HG02623 (cell line): ENCODE data around the gene FAM13A.
A peak's percentile ranks its signal among the peaks of the same experiment; 100 is the strongest.
"Not testable (repeated sequence)": the region's sequence is repeated elsewhere in the genome, so short reads cannot be mapped to it uniquely, and the experiment has no call there.

ENCODE experiments used
- ATAC-seq: cut with Tn5 transposase; IDR thresholded peaks from one replicate; pipeline ENCODE4 v1.9.1; 2021; ENCODE audit warnings: moderate library complexity; ENCODE audit not compliant: unreplicated experiment

FAM13A gene

DNA sequence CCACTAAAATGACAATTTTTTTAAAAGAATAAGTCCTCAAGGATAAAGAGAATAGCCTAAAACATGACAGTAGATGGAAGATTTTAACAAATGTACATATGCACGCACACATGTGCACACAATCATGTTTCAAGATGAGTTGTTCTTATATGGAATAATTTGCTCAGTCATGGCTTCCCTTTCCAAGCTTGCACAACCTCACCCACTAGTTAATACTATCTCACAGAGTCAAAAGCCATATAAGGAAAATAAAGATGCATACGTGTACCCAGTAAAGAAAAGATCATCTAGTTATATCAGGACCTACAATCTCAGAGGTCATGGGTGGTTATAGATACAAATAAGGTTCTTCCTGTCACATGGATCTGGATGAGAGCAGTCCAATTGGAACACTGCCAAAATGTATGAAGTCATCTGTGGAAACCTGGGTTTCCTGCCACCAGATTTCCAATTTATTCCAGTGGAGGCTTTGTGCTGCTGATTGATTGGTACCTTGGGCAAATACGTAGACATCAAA is 56.1 kb downstream of the FAM13A start:
- ATAC-seq, result no peak

DNA sequence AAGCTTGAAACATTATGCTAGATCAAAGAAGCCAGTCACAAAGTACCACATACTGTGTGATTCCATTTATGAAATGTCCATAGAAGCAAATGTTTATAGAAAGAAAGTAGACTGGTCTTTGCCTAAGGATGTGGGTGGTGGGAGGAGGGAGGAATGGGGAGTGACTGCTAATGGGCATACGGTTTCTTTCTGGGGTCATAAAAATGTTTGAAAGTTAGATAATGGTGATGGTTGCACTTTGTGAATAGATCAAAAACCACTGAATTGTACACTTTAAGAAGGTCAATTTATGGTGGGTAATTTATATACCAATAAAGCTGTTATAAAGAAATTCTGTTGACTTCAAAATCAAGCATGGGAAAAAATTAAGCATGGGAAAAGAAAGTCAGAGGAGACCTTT is 56.6 kb downstream of the FAM13A start:
- ATAC-seq, result no peak

DNA sequence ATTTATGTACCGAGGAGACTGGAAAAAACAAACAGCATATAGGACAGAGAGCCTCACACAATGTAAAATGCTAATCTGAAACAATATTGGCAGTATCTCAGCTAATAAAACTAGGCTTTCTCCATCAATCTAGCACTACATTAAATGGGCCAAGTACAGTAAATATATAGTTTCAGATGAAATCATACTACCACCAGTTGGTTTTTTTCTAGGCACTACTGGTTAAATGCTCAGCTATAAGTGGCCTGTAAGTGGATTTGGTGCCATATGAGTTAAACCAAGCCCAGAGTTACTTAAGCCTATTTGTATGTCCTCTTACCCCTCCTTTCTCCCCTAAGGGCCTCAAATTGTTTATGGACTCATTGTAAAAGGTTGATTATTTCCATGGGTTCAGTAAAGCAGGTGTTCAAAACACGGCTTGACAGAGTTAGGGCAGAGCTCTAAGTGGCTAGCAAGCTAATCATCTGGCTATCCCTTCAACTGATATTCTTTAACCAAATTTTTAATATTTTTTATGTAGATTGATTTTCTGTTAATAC is 57.5 kb downstream of the FAM13A start:
- ATAC-seq, result no peak

DNA sequence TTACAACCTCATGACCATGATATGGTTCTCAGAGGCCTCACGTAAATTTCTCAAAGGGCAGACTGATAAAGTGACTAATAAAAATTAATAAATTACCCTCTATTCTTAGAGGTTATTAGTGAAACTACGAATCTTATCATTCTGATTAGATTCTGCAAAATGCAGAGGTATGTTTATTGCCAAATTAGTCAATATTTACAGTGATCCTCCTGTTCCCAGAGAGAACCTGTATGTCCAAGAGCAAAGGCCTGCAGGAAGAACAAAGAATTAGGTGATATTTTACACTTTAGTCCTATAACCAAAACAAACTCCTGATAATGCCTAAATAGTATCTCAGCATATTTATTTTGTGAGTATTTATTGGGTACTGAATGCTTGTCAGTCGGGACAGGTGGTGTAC is 58.1 kb downstream of the FAM13A start:
- no peak for ATAC-seq

DNA sequence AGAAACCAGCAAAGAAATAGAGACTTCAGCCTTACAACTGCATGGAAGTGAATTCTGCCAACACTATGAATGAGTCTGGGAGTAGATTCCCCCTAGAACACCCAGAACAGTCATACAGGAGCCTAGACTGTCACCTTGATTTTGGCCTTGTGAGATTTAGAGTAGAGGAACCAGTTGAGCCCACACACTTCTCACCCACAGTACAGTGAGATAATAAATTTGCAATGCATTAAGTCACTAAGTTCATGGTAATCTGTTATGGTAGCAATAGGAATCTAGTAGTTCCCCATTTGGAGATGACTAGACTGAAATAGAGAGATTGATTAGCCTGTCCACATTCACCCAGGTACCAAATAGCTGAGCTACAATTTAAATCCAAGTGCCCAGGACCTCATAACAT is 59.0 kb downstream of the FAM13A start:
- ATAC-seq, result no peak

DNA sequence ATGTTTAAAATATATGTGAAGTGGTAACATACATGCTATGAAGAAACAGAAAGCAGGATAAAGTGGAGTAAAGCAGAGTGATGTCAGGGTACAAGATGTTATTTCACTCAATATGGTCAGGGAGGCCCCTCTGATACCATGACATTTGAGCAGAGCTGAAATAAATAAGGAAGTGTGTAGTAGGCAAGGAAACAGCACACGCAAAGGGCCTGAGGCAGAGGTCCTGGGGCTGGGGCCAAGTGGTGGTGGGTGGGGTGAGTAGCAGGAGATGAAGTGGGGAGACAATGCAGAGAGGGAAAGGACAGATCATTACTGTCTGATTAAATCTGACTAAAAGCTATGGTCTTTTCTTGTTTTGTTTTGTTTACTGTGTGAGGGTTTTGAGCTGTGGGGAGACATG is 61.1 kb downstream of the FAM13A start:
- no peak for ATAC-seq

DNA sequence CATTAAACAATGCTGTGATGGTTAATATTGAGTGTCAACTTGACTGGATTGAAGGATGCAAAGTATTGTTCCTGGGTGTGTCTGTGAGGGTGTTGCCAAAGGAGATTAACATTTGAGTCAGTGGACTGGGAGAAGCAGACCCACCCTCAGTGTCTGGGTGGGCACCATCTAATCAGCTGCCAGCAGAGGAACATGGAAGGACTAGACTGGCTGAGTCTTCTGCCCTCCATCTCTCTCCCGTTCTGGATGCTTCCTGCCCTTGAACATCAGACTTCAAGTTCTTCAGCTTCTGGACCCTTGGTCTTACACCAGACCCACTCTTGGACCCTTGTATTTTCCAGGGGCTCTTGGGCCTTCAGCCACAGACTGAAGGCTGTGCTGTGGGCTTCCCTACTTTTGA is 61.7 kb downstream of the FAM13A start:
- not testable (repeated sequence) for ATAC-seq

DNA sequence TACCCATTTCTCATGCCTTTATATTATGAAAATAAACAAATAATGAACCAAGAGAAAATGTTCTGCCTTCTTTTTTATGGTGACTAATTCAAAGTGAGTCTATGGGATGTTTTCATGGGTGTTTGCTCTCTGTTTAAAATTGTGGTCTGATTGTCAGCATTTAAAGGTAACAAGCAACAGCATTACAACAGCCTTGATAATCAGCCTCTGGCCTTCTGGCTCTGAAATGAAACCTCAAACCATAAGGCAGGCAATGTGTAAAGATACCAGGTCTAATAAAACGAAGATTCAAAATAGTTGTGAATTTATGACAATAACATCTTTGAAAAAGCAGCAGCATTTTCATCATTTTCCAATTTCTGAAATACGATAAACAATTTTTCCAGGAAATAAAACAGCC is 63.7 kb downstream of the FAM13A start:
- ATAC-seq, result no peak

DNA sequence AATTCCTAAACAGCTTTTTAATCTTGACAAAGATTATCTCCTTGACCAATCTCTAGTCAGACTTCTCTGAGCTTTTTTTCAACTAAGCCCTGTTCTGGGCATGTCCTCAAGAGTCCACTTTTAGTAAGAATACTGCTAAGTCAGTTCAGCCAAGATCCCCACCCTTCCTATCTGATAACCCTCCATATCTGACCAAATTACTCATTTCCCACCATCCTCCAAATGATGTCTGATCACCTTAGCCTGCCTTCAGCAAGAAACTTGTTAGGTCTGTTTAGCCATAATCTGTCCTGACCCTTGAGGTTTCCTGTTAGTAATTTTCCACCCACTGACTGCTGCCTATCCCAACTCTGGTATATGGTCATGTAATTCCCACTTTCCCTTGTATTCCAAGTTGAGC is 65.2 kb downstream of the FAM13A start:
- no peak for ATAC-seq

DNA sequence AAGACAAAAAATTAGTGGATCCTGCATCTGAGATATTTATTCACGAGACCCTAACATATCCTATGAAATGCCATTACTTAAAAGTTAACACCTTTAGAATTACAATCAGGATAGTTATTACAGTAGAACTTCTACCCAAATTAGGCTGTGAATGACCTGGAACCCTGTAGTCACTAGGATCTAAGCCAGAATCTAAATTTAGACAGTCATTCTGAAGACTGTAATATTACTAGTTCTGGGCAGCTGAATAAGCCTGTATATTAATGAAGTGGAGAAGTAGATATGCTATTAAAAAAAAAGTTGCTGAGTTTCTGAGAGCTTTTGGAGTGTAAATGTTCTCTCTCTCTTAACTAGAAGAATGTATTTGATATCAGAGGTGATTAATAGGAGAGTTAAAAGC is 67.0 kb downstream of the FAM13A start:
- ATAC-seq, result no peak

DNA sequence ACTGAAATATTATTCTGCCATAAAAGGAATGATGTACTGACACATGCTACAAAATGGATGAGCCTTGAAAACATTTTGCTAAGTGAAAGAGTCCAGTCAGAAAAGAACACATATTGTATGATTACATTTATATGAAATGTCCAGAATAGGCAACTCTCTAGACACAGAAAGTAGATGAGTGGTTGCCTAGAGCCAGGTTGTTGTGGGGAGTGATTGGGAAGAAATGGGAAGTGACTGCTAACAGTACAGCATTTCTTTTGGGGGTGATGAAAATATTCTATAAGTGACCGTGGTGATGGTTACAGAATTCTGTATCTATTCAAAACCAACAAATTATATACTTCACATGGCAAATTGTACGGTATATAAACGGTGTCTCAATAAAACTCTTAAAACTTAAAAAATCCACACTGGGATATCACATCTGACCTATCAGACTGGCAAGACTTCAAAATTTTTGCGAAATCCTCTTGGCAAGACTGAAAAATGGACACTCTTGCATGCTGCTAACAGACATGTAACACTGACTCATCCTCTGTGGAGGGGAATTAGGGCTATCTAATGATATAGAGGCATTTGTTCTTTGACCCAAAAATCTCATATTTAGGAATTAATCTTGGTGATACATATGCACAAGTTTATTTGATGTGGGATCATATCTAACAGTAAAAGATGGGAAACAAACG is 71.8 kb downstream of the FAM13A start:
- ATAC-seq, result no peak

DNA sequence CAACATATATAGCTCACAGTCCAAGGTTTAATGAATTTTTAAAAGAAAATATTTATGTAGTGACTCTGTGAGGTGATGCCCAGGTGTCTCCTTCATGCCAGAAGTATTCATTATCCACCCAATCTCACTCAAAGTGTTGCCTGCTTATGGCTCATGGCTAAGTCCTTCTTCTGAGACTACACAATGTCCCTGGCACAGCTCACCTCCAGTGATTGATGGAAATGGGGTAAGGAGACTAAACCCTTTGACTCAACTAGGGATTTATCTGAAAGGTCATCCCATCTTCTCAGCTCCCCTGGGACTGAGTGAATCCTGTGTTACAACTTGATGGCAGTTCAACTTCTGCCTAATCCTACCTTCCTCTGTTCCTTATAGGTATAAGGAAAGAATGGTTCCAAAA is 74.2 kb downstream of the FAM13A start:
- no peak for ATAC-seq

DNA sequence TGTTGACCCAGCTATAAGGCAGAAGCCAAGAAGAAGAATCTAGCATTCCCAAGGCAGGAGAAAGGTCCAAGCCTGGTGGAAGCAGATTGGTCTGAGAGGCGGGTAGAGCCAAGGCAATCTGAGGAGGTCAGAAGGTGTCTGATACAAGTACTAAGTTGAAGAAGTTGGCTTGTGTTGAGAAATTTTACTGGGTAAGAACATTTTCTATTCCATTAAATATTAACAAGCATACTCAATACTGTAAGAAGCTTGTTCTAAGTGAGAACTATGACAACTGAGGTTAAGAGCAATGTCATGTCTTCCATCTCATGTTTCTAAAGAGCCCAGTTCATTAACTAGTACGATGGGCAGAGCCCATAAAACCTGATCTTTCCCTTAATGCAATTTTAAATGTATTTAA is 75.0 kb downstream of the FAM13A start:
- ATAC-seq, result peak; percentile 70

DNA sequence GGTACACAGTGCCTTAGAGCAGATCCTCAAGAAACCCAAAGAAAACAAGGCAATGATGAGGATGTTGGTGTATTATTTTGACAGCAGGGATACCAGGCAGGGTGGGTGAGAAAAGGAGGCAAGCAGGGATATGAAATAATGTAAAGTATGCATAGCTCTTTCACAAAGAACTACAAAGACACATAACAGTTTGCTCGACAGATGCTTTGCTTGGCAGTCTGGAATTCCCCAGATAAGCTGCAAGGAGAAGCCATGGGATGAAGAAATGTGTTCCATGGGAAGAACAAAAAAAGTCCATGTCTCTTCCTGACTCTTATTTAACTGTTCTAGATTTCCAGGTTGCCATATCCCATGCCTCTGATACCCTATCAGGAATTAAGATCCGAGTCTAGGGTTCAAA is 75.4 kb downstream of the FAM13A start:
- ATAC-seq, result no peak

DNA sequence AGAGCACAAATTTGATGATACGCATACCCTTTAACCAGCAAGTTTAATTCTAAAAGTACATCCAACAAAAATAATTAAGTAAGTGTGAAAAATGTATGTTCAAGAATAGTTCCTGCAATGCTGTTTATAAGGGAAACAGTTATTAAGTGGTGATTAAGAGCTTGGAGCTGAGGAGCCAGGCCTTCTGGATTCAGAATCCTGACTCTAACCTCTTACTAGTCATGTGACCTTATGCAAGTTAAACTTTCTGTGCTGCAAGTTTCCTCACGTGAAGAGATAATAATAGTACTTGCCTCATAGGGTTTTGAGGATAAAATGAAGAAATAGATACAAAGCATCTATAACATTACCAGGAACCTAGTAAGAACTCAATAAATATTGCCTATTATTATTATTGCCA is 77.7 kb downstream of the FAM13A start:
- no peak for ATAC-seq

DNA sequence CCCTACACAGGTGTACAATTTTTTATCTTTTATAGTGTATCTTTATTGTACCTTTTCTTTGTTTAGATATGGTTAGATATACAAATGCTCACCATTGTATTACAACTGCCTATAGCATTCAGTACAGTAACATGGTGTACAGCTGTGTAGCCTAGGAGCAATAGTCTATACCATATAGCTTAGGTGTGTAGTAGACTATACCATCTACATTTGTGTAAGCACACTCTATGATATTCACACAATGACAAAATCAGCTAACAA is 80.3 kb downstream of the FAM13A start:
- no peak for ATAC-seq

DNA sequence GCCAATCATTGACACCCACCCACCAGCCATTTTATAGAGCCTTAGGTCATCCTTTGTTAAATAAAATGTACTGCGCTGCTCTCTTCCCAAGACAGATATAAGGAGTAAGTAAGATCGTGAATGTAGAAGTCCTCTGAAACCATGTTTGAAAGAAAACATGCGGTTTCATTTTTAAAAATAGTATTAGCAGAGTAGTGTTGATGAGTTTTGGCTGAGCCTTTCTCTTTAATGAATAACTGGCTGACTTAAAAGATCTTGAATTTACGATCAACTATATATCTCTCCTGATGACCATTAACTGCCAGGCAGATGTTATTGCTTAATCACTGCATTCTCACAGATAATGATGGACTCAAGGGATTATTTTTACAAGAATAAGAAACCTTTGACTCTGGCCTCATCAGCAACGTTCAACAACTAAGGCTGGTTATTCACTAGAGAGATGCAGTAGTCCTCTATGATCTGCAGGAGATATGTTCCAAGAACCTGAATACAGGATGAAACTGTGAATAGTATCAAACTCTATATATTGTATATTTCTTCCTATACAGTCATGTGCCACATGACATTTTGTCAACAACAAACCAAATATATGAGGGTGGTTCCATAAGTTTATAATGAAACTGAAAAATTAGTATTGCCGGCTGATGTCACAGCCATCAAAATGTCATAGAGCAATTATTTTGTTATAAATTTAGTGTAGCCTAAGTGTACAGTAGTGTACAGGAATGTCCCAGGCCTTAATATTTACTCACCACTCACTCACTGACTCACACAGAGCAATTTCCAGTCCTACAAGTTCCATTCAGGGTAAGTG is 80.8 kb downstream of the FAM13A start:
- ATAC-seq, result no peak

DNA sequence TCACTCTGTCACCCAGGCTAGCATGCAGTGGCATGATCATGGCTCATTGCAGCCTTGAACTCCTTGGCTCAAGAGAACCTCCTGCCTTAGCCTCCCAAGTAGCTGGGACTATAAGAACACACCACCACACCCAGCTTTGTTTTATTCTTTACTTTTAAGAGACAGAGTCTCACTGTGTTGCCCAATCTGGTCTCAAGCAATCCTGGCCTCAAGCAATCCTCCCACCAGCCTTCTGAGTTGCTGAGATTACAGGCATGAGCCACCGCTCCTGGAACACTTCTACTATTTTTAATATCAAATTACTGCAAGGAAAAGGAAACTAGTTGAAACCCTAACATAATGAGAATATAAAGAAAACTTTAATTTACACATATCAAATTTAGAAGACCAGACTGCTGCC is 85.4 kb downstream of the FAM13A start:
- ATAC-seq, result no peak

DNA sequence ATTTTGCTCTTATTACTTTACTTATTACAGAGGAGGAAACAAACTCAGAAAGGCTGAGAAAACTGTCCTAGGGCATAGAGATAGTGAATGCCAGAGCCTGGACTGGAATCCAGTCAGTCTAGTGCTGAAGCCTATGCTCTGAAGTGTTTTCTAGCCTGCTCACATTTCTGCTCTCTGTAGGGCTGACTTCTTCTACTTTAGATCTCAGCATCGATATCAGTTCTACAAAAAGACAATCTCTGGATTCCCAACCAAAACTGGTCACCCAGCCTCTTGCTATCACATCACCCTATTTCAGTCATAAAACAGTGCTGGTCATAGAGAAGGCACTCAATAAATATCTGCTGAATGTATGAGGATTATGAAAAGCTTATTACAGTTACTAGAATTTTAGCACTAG is 87.2 kb downstream of the FAM13A start:
- no peak for ATAC-seq

DNA sequence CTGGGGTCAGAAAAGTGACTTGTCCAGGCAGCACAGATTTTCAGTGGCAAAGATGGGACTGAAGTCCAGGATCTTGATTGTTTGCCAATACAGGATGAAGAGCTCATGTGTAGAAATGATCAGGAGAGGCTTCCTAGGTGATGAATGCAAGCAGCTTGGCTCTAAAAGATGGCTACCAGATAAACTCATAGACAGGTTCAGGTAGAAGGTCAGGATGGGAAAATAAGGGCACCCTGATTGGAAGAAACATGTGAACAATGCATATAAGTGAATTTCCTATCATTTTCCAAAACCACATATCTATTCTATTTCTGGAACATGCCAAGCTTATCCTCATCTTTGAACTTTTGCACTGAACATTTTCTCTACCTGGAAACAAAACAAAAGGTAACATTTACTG is 87.7 kb downstream of the FAM13A start:
- no peak for ATAC-seq

DNA sequence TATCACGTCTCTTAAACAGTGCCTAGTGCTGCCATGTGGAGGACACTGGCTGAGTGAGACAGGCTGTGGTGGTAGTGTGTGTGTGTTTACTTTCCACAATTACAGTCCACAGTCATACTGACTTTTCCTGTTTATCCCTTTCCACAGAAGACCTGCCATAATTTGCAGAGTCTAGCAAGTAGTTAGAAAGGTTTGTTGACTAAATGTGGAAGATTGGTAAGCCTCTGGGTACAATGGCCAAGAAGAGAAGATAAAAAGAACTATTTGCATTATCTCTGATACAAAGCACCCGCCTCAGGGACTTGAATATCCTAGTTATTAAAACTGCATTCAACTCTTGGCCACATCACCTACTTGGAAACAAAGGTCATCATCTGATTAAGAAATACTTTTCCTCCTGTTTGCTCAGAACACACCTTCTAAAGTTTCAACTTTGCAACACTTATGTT is 89.1 kb downstream of the FAM13A start:
- ATAC-seq, result no peak

DNA sequence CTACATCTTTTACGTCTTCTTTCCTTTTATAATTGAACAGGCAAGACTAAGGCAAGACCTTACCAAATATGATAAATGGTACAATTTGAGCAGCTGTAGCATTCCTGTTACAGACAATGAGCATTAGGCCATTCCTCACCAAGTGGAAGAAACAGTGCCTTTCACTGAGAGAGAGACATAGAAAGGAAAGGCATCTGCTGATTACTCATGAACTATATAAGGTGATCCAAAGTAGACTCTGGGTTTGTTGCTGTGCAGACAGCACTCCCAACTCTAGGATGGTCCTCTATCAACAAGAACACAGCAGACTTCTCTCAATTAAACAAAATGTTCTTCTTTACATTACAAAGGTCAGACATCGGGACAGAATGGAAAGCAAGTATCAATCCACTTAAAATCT is 91.9 kb downstream of the FAM13A start:
- ATAC-seq, result no peak
